ENCODE measurements around the gene PML.

PML gene

GRCh38 chr15:73994413-73994883, at the start of gene PML:
Gene PML (plus strand): TSS chr15:73994716. CDS start chr15:73994813, 97 bp downstream.
- DNase-seq, result peak; percentile 88

DNA sequence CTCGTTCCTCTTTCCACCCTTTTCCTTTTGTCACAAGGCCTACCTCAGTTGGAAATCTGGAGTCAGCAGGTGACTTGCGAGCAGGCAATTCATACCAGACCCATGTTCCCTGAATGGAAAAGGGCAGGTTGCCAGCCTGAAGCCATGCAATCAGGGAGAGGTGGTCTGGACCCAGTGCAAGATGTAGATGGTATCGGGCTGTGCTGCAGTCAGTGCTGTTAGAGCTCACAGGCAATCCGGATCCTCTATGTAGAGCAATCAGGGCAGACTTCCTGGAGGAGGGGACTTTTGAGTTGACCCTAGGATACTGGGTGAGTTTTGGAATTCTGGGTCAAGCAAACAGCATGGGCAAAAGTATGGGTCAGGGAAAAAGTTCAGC, 49.4 kb upstream of the PML start:
- no peak for DNase-seq

GRCh38 chr15:73946046-73946721, 48.3 kb upstream of the PML start:
- no peak for DNase-seq

GRCh38 chr15:73946795-73947370, 47.6 kb upstream of the PML start:
- DNase-seq, result no peak

GRCh38 chr15:73947651-73948050, 46.9 kb upstream of the PML start:
- no peak for DNase-seq

DNA sequence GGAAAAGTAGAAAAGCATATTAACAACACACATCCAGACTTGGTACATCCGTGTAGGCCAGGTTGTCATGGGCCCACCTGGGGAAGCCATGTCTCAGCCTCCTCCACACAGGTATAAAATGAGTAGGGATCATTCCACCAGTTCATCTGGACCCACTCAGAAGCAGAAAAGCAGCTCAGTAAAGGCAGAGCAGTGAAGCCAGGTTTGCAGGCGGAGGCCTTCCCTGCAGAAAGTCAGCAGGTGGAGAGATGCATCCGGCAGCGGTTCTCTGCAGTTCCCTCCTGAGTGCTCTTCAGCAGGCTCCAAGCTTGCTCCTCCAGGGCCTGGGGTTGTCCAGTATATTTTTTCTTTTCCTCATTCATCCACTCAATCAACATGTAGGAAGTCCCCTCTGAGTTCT, 46.1 kb upstream of the PML start:
- DNase-seq, result no peak

- DNase-seq, result no peak
These were observed 45.5 kb upstream of the PML start for GRCh38 chr15:73948982-73949381.

GRCh38 chr15:73949496-73949895, 45.0 kb upstream of the PML start:
- no peak for DNase-seq

GRCh38 chr15:73950479-73950830, 44.1 kb upstream of the PML start:
- DNase-seq, result no peak

- DNase-seq, result peak; percentile 62
These were observed 43.5 kb upstream of the PML start for GRCh38 chr15:73950831-73951561.

- no peak for DNase-seq
These were observed 42.9 kb upstream of the PML start for GRCh38 chr15:73951601-73952000.

- no peak for DNase-seq
These were observed 42.2 kb upstream of the PML start for GRCh38 chr15:73952171-73952912.

GRCh38 chr15:73952913-73953750, 41.4 kb upstream of the PML start:
- DNase-seq, result no peak

- no peak for DNase-seq
These were observed 40.0 kb upstream of the PML start for GRCh38 chr15:73954188-73955145.

GRCh38 chr15:73955326-73955725, 39.2 kb upstream of the PML start:
- no peak for DNase-seq

DNA sequence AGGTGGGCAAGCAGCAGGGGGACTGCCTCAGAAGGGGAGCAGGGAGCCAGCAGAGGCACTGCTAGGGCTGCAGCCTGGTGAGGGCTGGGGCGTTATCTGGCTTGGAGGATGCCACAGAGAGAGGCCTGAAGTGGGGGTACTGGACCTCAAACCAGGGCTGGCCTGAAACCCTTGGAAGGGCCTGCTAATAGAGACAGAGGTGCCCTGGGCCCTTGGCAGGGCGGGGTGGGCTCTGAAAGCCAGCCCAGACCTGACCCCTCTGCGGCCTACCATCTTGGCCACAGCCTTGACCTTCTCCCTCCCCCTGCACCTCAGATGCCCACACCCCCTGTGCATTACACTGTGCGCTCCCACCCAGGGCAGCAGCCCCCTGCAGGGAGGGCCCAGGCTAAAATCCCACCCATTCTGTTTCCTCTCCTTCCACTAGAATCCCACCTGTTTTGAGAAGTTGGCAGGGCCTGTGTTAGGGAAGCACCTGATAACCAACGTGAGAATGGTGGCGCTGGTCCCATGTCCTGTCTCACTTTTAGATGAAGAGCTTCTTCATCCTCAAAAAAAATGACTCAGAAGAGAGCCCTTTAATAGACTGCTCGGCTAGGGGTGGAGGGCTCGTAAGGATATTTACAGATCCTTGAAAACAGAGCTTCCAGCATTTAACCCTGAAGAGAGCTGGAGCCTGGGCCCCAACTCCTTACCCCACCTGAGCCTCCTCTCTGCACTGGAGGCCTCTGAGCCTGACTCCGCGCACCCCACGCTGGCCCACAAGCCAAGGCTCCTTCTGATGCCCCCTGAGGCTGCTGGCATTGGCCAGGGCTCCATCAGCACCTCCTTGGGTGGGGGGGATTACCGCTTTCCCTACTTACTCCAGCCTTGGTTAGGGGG, 38.4 kb upstream of the PML start:
- DNase-seq, result no peak

- DNase-seq, result no peak
These were observed 37.8 kb upstream of the PML start for GRCh38 chr15:73956743-73957135.

DNA sequence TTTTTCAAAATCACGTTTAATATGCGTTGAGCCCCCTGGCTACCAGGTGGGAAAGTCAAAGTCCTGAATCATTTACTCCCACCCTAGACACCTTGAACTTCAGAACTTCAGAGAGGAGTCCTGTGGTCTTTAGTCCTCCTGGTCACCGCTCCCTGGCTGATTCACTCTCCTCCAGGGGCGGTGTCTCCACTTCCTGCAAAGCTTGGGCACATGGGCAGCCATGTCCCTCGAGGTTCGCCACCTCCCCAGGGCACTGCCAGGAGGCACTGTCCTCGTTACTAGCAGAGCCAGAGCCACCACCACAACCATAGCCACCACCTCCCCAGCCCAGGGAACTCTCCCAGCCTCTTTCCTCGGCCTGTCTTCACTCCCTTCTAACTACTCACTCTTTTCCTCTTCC, 37.2 kb upstream of the PML start:
- no peak for DNase-seq

GRCh38 chr15:73957785-73958184, 36.7 kb upstream of the PML start:
- DNase-seq, result no peak

DNA sequence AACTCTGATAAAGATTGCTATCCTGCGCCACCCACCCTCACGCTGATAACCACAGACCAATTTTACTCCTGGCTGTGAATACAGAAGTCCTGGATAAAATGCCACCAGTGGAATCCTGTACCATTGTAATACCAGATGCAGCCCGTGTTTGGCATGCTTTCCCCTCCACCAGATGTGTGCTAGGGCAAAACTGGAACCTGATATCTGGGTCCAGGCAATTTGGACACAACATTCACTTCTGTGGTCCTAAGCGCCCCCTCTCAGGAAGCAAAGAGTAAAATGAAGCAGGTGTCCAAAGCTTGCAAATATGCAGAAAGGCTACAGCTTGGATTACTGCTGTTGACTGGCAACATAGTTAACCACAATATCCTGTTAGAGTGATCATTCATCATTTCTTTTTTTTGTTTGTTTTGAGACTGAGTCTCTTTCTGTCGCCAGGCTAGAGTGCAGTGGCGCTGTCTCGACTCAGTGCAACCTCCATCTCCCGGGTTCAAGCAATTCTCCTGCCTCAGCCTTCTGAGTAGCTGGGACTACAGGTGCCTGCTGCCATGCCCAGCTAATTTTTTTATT, 35.4 kb upstream of the PML start:
- DNase-seq, result peak; percentile 24

Measured in activated effector memory CD4-positive, alpha-beta T cell treated with Interleukin-2 at 50 U/mL for 16 hours (primary cell).